H9 (cell line): Measurements from ENCODE around the gene EVC. TPM values are rescaled to one million over a fixed set of nuclear protein-coding genes. Genes with fewer than 3 reads are reported as not detected.

ENCODE experiments used
- DNase-seq: peaks from one replicate; pipeline ENCODE4 v3.0.0-alpha.2; 2017
- H2AFZ ChIP-seq: one replicate; pipeline ENCODE4 v1.6.1; 2013; ENCODE audit warnings: mild to moderate bottlenecking, low read length, control low read depth, moderate library complexity
- H2AK5ac ChIP-seq: 2 replicates; pipeline ENCODE4 v1.6.1; 2013; ENCODE audit warnings: low read length, control low read depth, mixed read lengths; ENCODE audit not compliant: insufficient read length
- H2BK120ac ChIP-seq: one replicate; pipeline ENCODE4 v1.6.1; 2013; ENCODE audit warnings: low read depth, mild to moderate bottlenecking, low read length, control low read depth, inconsistent platforms; ENCODE audit not compliant: poor library complexity, severe bottlenecking
- H2BK12ac ChIP-seq: 2 replicates; pipeline ENCODE4 v1.6.1; 2013; ENCODE audit warnings: low read length, control low read depth, mixed read lengths, low read depth; ENCODE audit not compliant: insufficient read length
- H2BK15ac ChIP-seq: 2 replicates; pipeline ENCODE4 v1.6.1; 2013; ENCODE audit warnings: low read depth, low read length, control low read depth
- H2BK20ac ChIP-seq: one replicate; pipeline ENCODE4 v1.6.1; 2013; ENCODE audit warnings: low read depth, mild to moderate bottlenecking, low read length, control low read depth, inconsistent platforms; ENCODE audit not compliant: poor library complexity, severe bottlenecking
- H2BK5ac ChIP-seq: 2 replicates; pipeline ENCODE4 v1.6.1; 2013; ENCODE audit warnings: low read length, control low read depth, mixed read lengths; ENCODE audit not compliant: insufficient read length
- H3K14ac ChIP-seq: 2 replicates; pipeline ENCODE4 v1.6.1; 2013; ENCODE audit warnings: low read length, control low read depth; ENCODE audit not compliant: insufficient read depth
- H3K18ac ChIP-seq: 2 replicates; pipeline ENCODE4 v1.6.1; 2013; ENCODE audit warnings: low read depth, mild to moderate bottlenecking, mixed read lengths, low read length, control low read depth; ENCODE audit not compliant: insufficient read length
- H3K23ac ChIP-seq: 2 replicates; pipeline ENCODE4 v1.6.1; 2013; ENCODE audit warnings: low read length, control low read depth, mixed read lengths, low read depth; ENCODE audit not compliant: insufficient read length
- H3K23me2 ChIP-seq: 2 replicates; pipeline ENCODE4 v1.6.1; 2013; ENCODE audit warnings: low read depth, mild to moderate bottlenecking, mixed read lengths, low read length, control low read depth; ENCODE audit not compliant: insufficient read length, poor library complexity, severe bottlenecking
- H3K27ac ChIP-seq: 2 replicates; pipeline ENCODE4 v1.5.1; 2013; ENCODE audit warnings: low read length, control low read depth, mixed read lengths, low read depth; ENCODE audit not compliant: insufficient read length
- H3K27me3 ChIP-seq: 2 replicates; pipeline ENCODE4 v1.6.1; 2013; ENCODE audit warnings: low read length, control low read depth, inconsistent platforms; ENCODE audit not compliant: insufficient read depth
- H3K4ac ChIP-seq: 2 replicates; pipeline ENCODE4 v1.6.1; 2013; ENCODE audit warnings: low read depth, mild to moderate bottlenecking, control low read depth, inconsistent platforms, low read length, moderate library complexity
- H3K4me1 ChIP-seq: 2 replicates; pipeline ENCODE4 v1.6.1; 2013; ENCODE audit warnings: low read length, control low read depth, inconsistent platforms; ENCODE audit not compliant: insufficient read depth
- H3K4me2 ChIP-seq: 2 replicates; pipeline ENCODE4 v1.6.1; 2013; ENCODE audit warnings: low read length, control low read depth, mixed read lengths; ENCODE audit not compliant: insufficient read length, insufficient read depth
- H3K56ac ChIP-seq: 2 replicates; pipeline ENCODE4 v1.6.1; 2013; ENCODE audit warnings: low read depth, mild to moderate bottlenecking, mixed read lengths, low read length, control low read depth; ENCODE audit not compliant: insufficient read length
- H3K79me1 ChIP-seq: 2 replicates; pipeline ENCODE4 v1.6.1; 2013; ENCODE audit warnings: low read depth, mild to moderate bottlenecking, moderate library complexity, low read length, control low read depth, inconsistent platforms; ENCODE audit not compliant: insufficient read depth, poor library complexity, severe bottlenecking
- H3K79me2 ChIP-seq: 2 replicates; pipeline ENCODE4 v1.6.1; 2013; ENCODE audit warnings: low read length, control low read depth, inconsistent platforms; ENCODE audit not compliant: insufficient read depth
- H3K9ac ChIP-seq: 2 replicates; pipeline ENCODE4 v1.6.1; 2013; ENCODE audit warnings: low read length, control low read depth, mixed read lengths; ENCODE audit not compliant: insufficient read length; ENCODE audit errors: extremely low read depth
- H3K9me3 ChIP-seq: one replicate; pipeline ENCODE4 v1.6.1; 2013; ENCODE audit warnings: low read depth, low read length, inconsistent platforms; ENCODE audit not compliant: control insufficient read depth
- H3T11ph ChIP-seq: one replicate; pipeline ENCODE4 v1.6.1; 2013; ENCODE audit warnings: mild to moderate bottlenecking, low read length, control low read depth, inconsistent platforms
- H4K20me1 ChIP-seq: one replicate; pipeline ENCODE4 v1.6.1; 2013; ENCODE audit not compliant: control insufficient read depth, insufficient read length, insufficient read depth
- H4K5ac ChIP-seq: 2 replicates; pipeline ENCODE4 v1.6.1; 2013; ENCODE audit warnings: low read depth, mild to moderate bottlenecking, mixed read lengths, low read length, control low read depth; ENCODE audit not compliant: insufficient read length
- H4K8ac ChIP-seq: replicated peaks from 2 replicates; pipeline ENCODE4 v1.6.1; 2013; ENCODE audit warnings: low read length, control low read depth, mixed read lengths, low read depth; ENCODE audit not compliant: insufficient read length
- H4K91ac ChIP-seq: 2 replicates; pipeline ENCODE4 v1.6.1; 2013; ENCODE audit warnings: low read depth, mild to moderate bottlenecking, moderate library complexity, mixed read lengths, low read length, control low read depth; ENCODE audit not compliant: insufficient read length
- H3K27ac Mint-ChIP-seq, 3 experiments: 2 replicates in 2 of 3; 3 replicates in 1 of 3; pipeline ENCODE4 v1.8.0; 2020 to 2021; ENCODE audit warnings: mixed read lengths in 3 of 3, mild to moderate bottlenecking in 1 of 3, moderate library complexity in 1 of 3
- H3K27me3 Mint-ChIP-seq: 2 replicates; pipeline ENCODE4 v1.8.0; 2021; ENCODE audit warnings: low read depth, mild to moderate bottlenecking, moderate library complexity, mixed read lengths
- H3K36me3 Mint-ChIP-seq, 3 experiments: 2 replicates in 2 of 3; 3 replicates in 1 of 3; pipeline ENCODE4 v1.8.0; 2020 to 2021; ENCODE audit warnings: low read depth in 3 of 3, mixed read lengths in 3 of 3; ENCODE audit not compliant: insufficient read depth in 1 of 3
- H3K4me1 Mint-ChIP-seq, 2 experiments: 2 replicates each; pipeline ENCODE4 v1.8.0; 2020; ENCODE audit warnings: mixed read lengths in 2 of 2
- H3K4me3 Mint-ChIP-seq, 2 experiments: 2 replicates in 1 of 2; 3 replicates in 1 of 2; pipeline ENCODE4 v1.8.0; 2020 to 2021; ENCODE audit warnings: mild to moderate bottlenecking in 2 of 2, mixed read lengths in 2 of 2, moderate library complexity in 1 of 2
- H3K9me3 Mint-ChIP-seq, 2 experiments: 2 replicates in 1 of 2; 3 replicates in 1 of 2; pipeline ENCODE4 v1.8.0; 2020; ENCODE audit warnings: mild to moderate bottlenecking in 2 of 2, mixed read lengths in 2 of 2, moderate library complexity in 1 of 2
- WGBS: extraction: QIAGEN DNeasy Blood & Tissue Kit; methylation state at CpG from one replicate; pipeline ENCODE4 v1.1.7; 2013; ENCODE audit warnings: missing lambda C conversion rate, low lambda C conversion rate, mixed read lengths; ENCODE audit not compliant: insufficient read length; ENCODE audit errors: extremely low coverage; 5-methylcytosine and 5-hydroxymethylcytosine counted together
- total RNA-seq: library from RNA; stranded (reverse); gene quantifications from 2 replicates; pipeline ENCODE4 v1.2.1, GENCODE V29; 2021
- TF ChIP-seq, protein P1 (sequence below): fragments of 200-600 bp; sonication (generic); conservative IDR thresholded peaks from 3 replicates; pipeline ENCODE4 v1.8.0; 2021; ENCODE audit warnings: antibody characterized with exemption, mild to moderate bottlenecking

Gene EVC
- total RNA-seq, 1 experiment from 2014 or later: 10.1 TPM

DNA sequence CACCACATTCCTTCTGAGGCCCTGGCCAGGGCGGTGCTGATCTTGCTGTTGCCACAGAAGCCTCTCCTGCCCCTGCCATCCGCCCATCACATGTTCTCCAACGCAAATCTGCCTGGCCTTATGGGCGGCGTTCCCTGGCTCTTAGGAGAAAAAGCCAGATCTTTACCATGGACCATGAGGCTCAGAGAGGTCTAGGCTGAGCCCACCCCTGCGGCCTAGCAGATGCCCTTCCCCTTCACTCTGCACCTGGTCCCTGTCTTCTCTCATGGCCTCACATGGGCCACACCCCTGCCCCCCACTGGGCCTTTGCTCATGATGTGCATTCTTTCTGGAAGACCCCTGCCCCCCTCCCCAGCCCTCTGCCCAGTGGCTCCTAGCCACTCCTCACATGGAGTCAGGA is 103.4 kb downstream of the EVC start:
- no peaks in the 10 kb centered on the region for H3K79me2 ChIP-seq
- H3K36me3 Mint-ChIP-seq: peaks cover 49 to 62% (median 60%) of the 10 kb centered on the region in 3 experiments
- no peak overlapping the region for H3T11ph ChIP-seq

More for the DNA sequence above, 103.4 kb downstream of the EVC start:
- Histone ChIP-seq H3K27me3 (no peaks in the 10 kb centered on the region), H3K27ac (no peak overlapping the region), H3K4ac (no peak overlapping the region), H2AK5ac (no peak overlapping the region), H3K9ac (no peak overlapping the region), H2BK20ac (no peak overlapping the region), H4K91ac (no peak overlapping the region), H3K56ac (no peak overlapping the region), H3K18ac (no peak overlapping the region), H3K9me3 (no peaks in the 10 kb centered on the region), H2BK5ac (no peak overlapping the region), H3K4me1 (no peaks in the 10 kb centered on the region), H2BK120ac (no peak overlapping the region), H3K23ac (no peak overlapping the region), H2BK12ac (no peak overlapping the region), H3K14ac (no peak overlapping the region), H2BK15ac (no peak overlapping the region), H3K4me2 (no peak overlapping the region), H3K79me1 (no peaks in the 10 kb centered on the region), H4K20me1 (no peaks in the 10 kb centered on the region), H3K23me2 (no peaks in the 10 kb centered on the region), H4K8ac (no peak overlapping the region), H4K5ac (no peak overlapping the region), H2AFZ (no peak overlapping the region)
- H3K4me1 Mint-ChIP-seq: peaks cover 4 to 6% of the 10 kb centered on the region in 2 experiments; a peak in 1 of 4 replicates
- no peaks in the 10 kb centered on the region for H3K27me3 Mint-ChIP-seq
- TF ChIP-seq, protein P1, sequence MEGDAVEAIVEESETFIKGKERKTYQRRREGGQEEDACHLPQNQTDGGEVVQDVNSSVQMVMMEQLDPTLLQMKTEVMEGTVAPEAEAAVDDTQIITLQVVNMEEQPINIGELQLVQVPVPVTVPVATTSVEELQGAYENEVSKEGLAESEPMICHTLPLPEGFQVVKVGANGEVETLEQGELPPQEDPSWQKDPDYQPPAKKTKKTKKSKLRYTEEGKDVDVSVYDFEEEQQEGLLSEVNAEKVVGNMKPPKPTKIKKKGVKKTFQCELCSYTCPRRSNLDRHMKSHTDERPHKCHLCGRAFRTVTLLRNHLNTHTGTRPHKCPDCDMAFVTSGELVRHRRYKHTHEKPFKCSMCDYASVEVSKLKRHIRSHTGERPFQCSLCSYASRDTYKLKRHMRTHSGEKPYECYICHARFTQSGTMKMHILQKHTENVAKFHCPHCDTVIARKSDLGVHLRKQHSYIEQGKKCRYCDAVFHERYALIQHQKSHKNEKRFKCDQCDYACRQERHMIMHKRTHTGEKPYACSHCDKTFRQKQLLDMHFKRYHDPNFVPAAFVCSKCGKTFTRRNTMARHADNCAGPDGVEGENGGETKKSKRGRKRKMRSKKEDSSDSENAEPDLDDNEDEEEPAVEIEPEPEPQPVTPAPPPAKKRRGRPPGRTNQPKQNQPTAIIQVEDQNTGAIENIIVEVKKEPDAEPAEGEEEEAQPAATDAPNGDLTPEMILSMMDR: no peak
- WGBS: no CpG with 5 or more reads among the region's 6 CpGs
- no peak overlapping the region for H3K27ac Mint-ChIP-seq
- no peak for DNase-seq
- H3K9me3 Mint-ChIP-seq: no peaks in the 10 kb centered on the region
- H3K4me3 Mint-ChIP-seq: no peak overlapping the region
